ENCODE data around the gene CLDN14.

- TF ChIP-seq CTCF (IDR thresholded peaks at IDR 0.05) (no peak), POLR2AphosphoS5 (IDR thresholded peaks at IDR 0.05) (no peak), EP300 (IDR thresholded peaks at IDR 0.05) (no peak), POLR2A (IDR thresholded peaks at IDR 0.05; ENCODE audit: low read depth) (no peak)
These were observed 11.4 kb upstream of the CLDN14 start for GRCh38 chr21:36491209-36491910.

All from esophagus muscularis mucosa (tissue), 4 donors.